Hepatic stellate cell (primary cell): ENCODE measurements around the gene SZT2.
"Not testable (repeated sequence)": the region's sequence is repeated elsewhere in the genome, so short reads cannot be mapped to it uniquely, and the experiment has no call there.

ENCODE experiments used
- DNase-seq: peaks from one replicate; pipeline ENCODE4 v3.0.0; 2011; ENCODE audit warnings: low spot score

The SZT2 gene

DNA sequence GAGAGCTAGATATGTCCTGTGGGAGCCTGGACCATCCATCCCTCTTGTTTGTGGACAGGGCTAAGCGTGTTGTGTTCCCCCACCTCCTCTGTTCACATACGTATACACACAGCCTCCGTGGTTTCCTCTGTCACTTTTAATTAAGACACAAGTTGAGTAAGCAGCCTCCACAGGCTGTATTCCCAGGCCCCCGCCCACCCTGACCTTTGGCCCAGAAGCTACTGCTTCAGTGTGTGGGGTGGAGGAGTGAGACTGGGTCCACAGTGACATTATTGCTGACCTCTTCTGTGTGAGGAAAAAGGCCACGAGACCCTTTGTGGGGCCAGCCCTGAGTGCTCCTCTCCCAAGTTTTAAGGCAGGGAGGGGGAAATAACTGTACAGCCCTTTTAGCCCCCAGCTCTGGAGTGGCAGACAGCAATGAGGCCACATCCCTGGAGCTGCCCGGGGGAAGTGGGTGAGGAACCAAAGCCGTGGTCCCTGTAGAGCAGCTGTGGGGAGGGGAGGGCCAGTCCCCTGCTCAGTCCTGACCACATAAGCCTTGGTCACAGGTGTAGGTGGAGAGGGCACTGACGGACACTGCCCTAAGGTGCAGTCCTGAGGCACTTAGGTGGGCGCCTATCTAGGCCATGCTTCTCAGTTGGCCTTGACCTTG, 26.3 kb upstream of the SZT2 start:
- no peak for DNase-seq

DNA sequence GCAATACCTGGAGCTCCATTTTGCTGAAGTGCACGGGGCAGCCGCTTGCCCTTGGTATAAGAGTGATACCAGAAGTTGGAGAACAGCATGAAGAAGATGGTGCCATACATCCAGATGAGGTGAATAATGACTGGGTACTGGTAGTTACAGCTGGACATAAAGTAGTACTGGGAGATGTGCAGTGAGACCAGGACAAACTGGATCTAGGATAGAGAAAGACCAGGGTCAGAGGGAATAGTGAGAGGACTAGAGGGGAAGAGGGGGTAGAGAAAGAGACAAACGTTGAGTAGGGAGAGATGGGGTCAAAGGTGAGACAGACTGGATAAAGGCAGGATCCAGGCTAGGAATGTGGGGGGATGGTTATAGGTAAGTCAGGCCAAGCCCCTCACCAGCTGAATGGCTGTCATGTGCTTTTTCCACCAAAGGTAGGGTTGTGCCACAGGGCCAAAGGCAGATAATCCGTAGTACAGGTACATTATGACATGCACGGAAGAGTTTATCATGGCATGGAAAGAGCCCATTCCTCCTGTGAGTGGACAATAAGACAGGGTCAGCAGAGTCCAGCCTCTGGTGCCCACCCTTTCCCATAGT, 25.7 kb upstream of the SZT2 start:
- no peak for DNase-seq

DNA sequence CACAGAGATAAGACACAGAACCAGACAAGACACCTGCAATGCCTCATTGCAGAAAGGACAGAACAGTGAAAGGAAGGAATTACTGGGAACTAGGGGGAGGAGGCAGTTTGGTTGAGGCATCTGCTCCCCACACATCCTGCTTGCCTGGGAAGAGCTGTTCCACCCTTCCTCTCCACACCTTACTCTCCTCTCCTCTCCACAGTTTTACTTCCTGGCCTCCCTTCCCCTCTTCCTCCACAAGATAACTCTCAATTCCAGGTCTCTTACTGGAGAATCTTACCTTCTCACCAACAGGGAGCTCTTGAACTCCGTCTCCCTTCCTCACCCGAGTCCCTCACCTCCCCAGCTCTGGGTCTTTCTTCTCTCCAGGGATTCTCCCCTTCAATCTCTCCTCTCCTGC, 24.0 kb upstream of the SZT2 start:
- no peak for DNase-seq

DNA sequence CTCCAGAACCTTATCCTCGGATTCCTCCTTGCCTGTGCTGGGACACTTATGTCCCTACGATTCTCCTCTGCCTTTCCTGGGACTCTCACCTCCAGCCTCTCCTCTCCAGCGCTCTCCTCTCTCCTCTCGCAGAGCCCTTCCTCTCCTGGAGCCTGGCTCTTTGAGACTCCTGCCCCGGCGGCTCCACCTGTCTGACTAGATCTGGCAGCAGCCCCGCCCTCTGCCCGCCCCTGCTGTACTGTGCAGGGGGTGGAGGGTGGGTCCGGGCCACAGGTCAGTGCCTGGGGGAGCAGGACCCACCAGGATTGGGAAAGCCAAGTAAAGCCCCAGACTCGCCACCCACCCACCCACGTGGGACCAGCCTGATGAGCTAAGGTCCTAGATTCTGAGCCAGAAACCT, 23.5 kb upstream of the SZT2 start:
- no peak for DNase-seq

DNA sequence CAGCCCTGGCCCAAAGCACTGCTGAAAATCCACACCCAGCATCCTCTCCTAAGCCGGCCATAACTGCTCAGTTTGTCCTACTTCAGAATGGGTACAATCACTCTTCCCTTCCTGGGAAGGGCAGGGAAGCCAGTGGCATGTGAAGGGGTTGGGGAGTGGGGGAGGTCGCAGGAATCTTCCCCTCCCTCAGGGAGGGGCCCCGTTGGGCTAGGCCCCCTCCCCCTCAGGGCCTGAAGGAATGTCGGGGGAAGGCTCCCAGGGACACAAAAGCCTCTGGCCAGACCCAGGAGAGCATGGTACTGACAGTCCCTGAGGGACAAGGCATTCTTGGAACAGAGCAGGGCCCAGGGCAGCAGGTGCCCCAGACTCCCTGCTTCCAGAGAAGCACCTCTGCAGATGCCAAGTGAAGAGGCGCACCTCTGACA, 23.1 kb upstream of the SZT2 start:
- DNase-seq, result no peak

DNA sequence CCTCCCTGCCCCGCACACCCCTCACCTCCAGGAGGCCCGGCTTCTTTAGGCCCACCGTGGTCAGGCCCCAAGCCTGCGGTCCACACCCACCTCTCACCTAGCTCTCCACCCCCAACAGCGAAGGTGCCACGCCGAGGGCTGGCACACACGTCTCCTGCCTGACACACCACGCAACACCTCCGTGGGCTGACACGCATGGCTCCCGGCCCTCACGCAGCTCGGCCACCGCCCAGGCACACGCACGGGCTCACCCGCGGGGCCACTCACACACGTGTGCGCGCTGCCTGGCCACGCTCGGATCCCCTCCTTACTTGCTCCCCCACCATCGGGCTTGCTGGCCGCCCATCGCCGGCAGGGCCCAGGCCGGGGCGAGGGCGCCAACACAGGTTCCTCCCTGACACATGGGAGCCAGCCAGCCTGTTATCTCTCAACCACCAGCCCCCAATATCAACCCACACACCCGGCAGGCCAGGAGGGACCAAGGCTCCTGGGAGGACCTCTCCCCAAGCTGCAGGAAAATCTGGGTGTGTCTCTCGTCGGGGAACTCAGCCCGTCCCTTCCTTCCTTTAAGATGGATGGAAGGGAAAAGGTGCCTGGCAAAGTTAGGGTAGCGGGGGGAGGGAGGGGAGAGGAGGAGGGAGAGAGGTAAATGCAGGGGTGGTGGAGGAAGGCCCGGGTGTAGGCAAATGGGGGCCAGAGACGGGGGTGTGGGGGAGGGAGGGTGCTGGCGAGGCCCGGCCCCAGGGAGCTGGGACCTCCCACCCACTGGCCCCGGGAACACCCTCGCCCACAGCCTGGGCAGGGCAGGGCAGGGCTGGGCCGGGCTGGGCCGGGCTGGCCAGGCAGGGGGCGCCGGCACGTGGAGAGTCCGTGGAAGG, 22.4 kb upstream of the SZT2 start:
- peak; percentile 50 for DNase-seq

DNA sequence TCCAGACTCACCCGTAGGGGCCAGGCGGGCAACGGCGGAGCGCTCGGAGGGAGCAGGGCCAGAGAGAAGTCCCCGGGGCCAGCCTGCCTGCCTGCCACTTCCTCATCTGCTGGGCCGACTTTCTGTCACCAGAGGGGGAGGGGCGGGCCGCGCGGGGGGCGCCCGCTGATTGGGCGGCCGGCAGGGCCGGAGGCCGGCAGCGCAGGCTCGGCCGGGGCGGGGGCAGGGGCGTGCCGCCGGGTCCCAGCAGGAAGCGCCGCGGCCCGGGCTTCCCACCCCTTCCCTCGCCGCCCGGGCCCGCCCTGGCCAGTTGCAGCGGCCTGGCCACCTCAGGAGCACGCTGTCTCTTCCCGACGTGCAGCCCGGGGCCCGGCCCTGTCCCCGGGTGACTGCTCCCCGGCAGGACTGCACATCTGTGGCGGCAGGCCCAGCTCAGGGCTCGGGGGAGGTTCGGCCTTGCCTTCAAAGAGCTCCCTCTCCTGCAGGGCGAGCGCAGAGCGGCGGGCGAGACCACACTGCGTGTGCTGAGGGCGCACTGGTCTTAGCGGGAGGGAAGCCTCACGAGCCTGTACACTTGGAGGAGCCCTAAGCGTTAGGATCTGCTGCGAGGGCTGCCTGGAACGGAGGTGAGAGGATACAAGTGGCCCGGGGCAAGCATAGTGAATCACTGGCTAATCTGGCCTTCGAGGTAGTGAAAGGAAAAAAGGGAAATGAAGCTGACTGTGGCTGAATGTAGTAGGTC, 21.6 kb upstream of the SZT2 start, which contains the start of gene ELOVL1:
Gene ELOVL1 (minus strand): TSS at position 108 of the 742 bp plus-strand sequence. CDS start 2,402 bp downstream, outside the sequence.
- peak; percentile 95 for DNase-seq

DNA sequence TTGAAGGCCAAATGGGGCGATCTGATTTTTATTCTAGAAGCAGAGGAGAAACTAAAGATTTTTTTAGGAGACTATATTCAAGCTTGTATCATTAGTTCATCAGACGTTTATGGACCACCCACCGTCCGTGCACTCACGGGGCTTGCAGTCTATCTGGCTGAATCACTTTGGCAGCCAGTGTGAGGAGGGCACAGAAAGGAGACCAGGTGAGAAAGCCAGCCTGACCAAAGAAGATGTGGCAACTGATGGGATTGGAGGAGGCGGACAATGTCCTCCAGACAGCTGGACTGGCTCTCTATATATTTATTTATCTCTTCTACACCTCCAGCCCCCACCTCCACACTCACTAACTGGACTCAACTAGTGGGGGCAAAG, 21.1 kb upstream of the SZT2 start:
- DNase-seq, result no peak

DNA sequence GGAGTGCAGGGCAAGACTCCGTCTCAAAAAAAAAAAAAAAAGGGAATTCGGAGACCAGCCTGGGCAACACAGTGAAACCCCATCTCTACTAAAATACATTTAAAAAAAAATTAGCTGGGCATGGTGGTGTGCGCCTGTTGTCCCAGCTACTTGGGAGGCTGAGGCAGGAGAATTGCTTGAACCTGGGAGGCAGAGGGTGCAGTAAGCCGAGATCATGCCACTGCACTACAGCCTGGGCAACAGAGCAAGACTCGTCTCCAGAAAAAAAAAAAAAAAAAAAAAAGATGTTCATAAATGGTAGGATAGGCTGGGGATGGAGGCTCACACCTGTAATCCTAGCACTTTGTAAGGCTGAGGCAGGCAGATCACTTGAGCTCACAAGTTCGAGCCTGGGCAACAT, 19.9 kb upstream of the SZT2 start:
- DNase-seq, result not testable (repeated sequence)

DNA sequence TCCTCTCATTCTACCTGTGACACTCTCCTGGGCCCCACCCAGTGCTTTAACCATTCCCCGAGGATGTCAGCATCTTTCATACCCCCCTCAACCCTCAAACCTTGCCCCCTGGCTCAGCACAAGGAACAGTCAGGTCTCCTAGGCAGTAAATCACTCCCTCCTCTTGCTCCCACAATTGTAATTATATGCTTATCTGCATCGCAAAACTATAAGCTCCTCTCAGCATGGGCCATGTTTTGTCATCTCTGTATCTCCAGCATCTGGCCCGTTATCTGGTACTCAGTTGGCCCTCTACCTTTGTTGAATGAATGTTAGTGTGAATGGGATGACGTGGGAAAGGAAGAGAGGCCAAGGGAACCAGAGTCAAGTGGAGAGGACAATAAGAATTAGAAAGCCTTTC, 19.1 kb upstream of the SZT2 start:
- no peak for DNase-seq

DNA sequence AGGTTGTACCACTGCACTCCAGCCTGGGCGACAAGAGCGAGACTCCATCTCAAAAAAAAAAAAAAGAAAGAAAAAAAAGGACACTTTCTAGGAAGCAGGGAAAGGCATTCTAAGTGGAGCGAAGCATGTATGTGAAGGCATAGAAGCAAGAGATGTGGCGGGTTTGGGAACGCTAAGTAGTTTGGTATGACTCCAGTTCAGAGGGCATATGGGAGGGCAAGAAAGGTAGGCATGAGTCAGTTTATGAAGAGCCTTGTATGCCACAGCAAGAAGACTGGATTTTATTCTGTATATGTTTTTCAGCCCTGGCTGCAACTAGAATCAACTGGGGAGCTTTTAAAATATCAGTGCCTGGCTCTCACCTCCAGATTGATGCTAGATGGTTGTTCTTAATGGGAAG, 17.5 kb upstream of the SZT2 start:
- no peak for DNase-seq

DNA sequence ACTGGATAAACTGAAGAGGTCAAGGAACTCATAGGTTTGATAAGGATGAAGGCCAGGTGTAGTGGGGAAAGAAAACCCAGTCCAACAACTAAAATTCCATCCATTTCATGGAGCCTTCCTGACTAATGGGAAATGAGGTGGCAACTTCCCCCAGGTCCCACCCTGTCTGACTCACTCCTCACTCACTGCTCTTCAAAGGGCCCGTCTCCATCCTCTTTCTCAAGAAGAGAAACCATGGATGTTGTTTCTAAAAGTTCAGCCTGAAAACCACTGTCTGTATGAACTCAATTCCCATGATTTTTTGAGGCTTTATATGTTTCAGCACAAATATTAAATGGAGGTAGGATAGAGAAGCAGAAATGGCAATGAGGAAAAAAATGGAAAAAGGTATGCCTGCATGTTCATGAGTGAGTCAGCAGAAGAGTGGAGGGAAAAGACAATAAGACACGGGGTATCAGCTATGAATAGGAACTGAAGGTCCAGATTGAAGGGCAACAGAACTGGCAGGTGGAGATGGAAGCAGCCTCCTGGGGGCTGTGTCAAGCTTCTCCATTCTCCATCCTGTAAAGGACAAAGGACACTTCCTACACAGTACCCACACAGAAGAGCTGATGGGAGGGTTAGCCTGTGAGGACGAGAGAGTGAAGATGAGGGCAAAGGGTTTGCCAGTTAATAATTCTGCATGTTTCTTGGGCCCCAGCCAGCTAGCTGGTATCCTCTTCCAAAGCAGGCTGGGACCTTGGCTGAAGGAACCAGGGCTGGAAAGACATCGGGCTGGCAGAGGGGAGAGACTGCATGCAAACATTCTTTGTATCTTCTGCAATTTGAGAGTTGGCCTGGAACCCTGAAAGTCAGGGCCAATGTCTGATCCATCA, 16.4 kb upstream of the SZT2 start:
- DNase-seq, result peak; percentile 59

DNA sequence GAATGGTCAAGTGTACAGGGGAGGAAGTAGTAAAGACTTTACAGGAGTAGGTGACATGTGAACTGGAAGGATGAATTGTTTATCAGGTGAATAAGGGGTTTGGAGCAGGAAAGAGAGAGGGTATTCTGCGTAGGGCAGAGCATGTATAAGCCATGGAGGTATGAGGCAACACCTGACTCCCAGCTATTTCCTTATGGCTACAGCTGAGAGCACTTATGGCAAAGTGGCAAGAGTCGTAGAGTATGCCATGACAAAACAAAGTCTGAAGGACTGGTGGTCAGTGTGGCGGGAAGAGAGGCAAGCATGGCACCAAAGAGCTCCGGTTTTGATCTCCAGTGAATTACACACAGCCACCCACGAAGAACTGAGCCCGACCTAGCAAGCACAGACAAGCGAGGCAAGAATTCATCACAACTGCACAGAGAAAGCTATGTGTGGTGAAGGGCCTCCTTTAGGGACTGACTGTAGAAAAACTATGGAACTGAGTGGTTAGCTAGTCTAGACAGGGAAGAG, 12.9 kb upstream of the SZT2 start:
- DNase-seq, result no peak

DNA sequence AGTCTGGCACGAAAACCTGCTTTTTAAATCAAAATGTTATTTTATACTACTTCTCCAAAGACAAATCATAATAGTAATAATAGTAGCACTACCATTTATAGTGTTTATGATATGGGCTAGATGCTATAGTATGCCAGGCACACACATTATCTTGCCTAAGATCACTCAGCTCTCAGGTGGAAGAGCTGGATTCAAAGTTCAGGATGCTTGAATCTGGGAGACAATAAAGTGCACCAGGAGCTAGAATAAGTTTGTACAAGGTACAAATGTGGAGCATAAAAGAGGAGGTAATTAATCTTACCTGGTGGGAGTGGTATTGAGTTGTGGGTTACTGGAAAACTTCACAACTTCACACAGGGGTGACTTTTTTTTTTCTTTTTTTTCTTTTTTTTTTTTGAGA, 11.9 kb upstream of the SZT2 start:
- no peak for DNase-seq

DNA sequence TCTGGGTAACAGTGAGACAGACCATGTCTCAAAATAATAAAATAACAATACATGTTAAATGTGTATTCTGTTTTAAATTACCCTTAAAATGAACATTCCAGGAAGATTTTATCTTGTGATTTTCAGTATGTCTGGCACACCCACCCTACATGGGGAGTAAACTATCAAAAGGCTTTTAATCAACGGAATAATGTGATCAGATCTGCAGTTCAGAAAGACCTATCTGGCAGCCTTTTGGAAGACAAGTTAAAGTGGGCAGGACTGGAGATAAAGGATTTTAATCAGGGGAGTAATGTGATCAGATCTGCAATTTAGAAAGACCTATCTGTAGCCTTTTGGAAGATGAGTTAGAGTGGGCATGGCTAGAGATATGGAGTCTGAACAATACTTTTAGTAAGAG, 10.2 kb upstream of the SZT2 start:
- no peak for DNase-seq

DNA sequence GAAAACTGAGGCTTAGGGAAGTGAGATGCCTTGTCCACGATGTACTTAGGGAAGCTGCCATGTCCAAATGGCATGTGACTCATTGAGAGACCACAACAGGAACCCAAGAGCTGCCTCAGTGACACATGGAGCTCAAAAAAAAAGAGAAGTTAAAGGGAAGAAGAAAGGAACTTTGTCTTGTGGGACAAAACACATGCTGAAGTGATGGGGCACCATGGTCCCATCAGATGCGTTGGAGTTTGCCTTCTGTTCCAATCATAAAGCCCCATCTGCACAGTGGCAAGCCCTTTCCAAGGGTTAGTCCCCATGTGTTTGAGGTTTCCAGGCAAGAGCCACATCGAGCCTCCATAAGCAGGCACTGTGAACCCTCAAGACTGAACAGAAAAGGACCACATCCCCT, 8.1 kb upstream of the SZT2 start:
- DNase-seq, result no peak

DNA sequence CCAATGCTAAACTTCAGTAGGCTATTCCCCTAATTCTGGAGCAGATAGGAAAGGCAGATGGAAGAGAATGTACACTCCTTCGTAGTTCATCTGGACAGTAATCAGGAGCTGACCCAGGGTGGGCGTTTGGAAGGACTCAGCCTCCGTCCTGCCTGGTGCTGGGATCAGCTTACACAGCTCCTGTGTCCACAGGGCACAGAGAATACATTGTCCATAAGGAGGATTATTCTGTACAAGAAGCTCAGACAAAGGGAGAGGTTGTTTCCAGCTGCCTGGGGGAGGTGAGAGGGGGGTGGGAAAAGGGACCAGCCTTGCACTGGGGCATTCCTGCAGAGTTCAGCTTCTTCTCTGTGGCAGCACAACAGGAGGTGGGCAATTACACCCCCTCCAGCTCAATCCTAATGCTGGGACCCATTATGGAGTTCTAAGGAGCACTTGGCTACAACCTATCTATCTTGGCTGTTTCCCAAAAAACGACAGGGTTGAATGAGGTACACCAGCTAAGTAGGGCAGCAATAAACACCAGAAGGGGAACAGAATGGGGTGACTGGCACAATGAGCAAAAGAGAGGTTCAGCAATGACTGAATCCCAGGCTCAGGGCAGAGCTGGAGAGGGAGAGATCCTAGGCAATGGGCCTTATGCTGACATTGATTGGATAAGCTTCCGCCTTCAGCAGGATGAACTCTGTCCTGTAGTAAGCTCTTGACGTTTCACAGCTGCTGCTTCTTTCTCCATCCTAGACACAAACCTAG, 7.5 kb upstream of the SZT2 start:
- no peak for DNase-seq

DNA sequence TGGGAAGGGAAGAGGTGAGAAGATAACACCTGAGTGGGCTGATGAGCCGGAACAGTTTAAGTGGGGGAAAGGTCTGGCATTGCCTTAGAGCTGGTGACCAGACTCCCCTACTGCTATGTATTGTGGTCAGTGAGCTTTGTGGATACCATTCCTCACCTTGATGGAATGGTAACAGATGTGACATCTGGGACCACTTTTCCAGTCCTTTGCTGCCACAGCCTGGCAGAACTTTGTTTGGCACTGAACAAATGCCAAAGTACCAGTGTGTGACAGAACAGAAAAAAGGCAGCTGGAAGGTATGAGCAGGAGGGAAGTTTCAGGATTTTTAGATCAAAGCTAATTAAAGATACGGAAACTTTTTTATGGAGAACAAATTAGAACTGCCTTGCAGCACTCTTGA, 6.2 kb upstream of the SZT2 start:
- no peak for DNase-seq

DNA sequence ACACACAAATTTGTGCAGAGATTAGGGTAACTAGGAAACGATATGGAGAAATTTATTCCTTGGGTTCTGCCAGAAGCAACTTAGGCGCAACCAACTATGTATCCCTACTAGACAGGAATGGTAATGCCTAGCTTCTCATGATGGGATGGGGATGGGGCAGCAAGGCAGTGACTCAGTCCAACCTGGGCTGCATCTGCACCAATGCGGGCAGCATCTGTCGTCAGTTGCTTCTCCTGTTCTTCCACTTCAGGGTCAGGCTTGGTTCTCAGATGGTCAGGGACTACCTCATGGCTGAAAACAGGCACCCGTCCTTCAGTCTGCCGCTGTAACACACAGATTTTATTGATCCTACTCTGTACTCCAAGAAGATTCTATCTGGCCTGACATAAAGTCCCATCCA, 3.0 kb upstream of the SZT2 start:
- DNase-seq, result no peak

DNA sequence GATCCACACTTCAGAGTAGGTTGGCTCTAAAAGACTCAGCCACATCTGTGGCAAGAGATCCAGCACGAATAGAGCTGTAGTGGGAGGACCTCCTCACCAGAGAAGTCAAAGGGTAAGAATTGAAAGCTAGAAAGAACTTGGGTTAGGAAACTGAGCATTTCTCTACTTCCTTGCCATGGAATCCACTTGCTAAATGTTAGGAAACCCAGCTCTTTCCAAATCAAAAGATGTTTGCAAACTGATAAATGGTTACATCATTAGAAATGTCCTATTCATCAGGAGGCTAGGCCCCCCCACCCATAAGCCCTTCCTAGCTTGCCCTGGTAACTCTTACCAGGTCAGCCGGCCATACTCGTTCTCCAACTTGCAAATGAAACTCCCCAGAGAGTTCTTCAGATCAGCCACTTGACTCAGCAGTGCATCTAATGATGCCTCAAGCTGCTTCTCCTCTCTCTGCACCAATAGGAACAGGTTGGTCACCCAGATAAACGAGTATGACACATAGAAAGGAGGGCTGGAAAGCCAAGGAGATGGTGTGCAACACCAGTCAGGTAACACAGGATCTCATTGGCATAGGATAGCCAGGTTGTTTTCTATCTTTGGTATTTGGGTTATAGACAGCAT, 1.6 kb upstream of the SZT2 start:
- DNase-seq, result no peak
